ENCODE data around the gene PDE4B.
A peak's percentile ranks its signal among the peaks of the same experiment; 100 is the strongest.

PDE4B gene

GRCh38 chr1:65889441-65889840 lies 96.7 kb downstream of the PDE4B start:
- Histone ChIP-seq H3K4me1 (ENCODE audit: control insufficient read depth, insufficient read depth, low read length) (peaks cover 30% of the 10 kb centered on the region), H3K9ac (ENCODE audit: low read depth, low read length) (no peak overlapping the region), H3K27me3 (ENCODE audit: control insufficient read depth, insufficient read depth, low read length) (no peaks in the 10 kb centered on the region), H3K36me3 (ENCODE audit: insufficient read depth, low read length) (no peaks in the 10 kb centered on the region), H3K4me2 (ENCODE audit: low read length) (peak overlapping the region; percentile 25), H3K4me3 (ENCODE audit: low read length) (no peak overlapping the region), H3K9me3 (replicated peaks; ENCODE audit: low read length) (peaks cover 3% of the 10 kb centered on the region)

- peaks cover 30% of the 10 kb centered on the region for H3K4me1 ChIP-seq (ENCODE audit: control insufficient read depth, insufficient read depth, low read length)
- peaks cover 3% of the 10 kb centered on the region for H3K9me3 ChIP-seq (replicated peaks; ENCODE audit: low read length)
- no peaks in the 10 kb centered on the region for H3K27me3 ChIP-seq (ENCODE audit: control insufficient read depth, insufficient read depth, low read length)
Measured at GRCh38 chr1:65890201-65890843, 97.6 kb downstream of the PDE4B start.

GRCh38 chr1:65894738-65895605 lies 102.3 kb downstream of the PDE4B start:
- Histone ChIP-seq H3K4me2 (ENCODE audit: low read length) (no peak overlapping the region), H3K27me3 (ENCODE audit: control insufficient read depth, insufficient read depth, low read length) (no peaks in the 10 kb centered on the region), H3K4me1 (ENCODE audit: control insufficient read depth, insufficient read depth, low read length) (peaks cover 30% of the 10 kb centered on the region), H3K9ac (ENCODE audit: low read depth, low read length) (no peak overlapping the region), H3K9me3 (replicated peaks; ENCODE audit: low read length) (no peaks in the 10 kb centered on the region), H3K36me3 (ENCODE audit: insufficient read depth, low read length) (no peaks in the 10 kb centered on the region), H3K4me3 (ENCODE audit: low read length) (no peak overlapping the region)

More at GRCh38 chr1:65890201-65890843, 97.6 kb downstream of the PDE4B start:
- no peak overlapping the region for H3K9ac ChIP-seq (ENCODE audit: low read depth, low read length)
- H3K4me2 ChIP-seq (ENCODE audit: low read length) = peak overlapping the region; percentile 48
- no peaks in the 10 kb centered on the region for H3K36me3 ChIP-seq (ENCODE audit: insufficient read depth, low read length)
- no peak overlapping the region for H3K4me3 ChIP-seq (ENCODE audit: low read length)

DNA sequence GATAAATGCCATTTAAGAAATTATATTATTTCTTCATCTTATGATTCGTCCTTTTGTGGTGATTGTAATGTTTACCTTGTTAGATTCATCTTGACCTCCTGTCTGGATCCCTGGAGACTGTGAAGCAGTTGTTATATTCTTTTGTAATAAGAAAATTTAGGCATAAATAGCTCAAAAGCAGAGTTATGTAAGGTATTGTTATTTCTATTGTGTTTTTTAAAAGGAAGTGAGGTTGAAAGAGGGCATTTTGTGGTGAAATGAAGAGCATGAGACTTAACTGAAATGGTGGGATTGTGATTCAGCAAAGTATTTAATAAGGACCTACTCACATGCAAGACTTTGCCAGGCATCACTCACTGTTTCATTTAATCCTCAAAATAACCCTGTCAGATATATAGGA lies 104.0 kb downstream of the PDE4B start:
- Histone ChIP-seq H3K4me1 (ENCODE audit: control insufficient read depth, insufficient read depth, low read length) (peaks cover 20% of the 10 kb centered on the region), H3K4me3 (ENCODE audit: low read length) (no peak overlapping the region), H3K36me3 (ENCODE audit: insufficient read depth, low read length) (no peaks in the 10 kb centered on the region), H3K27me3 (ENCODE audit: control insufficient read depth, insufficient read depth, low read length) (no peaks in the 10 kb centered on the region), H3K9me3 (replicated peaks; ENCODE audit: low read length) (no peaks in the 10 kb centered on the region), H3K4me2 (ENCODE audit: low read length) (no peak overlapping the region), H3K9ac (ENCODE audit: low read depth, low read length) (no peak overlapping the region)

GRCh38 chr1:65897485-65897884 lies 104.8 kb downstream of the PDE4B start:
- Histone ChIP-seq H3K4me1 (ENCODE audit: control insufficient read depth, insufficient read depth, low read length) (peaks cover 14% of the 10 kb centered on the region), H3K36me3 (ENCODE audit: insufficient read depth, low read length) (no peaks in the 10 kb centered on the region), H3K4me2 (ENCODE audit: low read length) (no peak overlapping the region), H3K9me3 (replicated peaks; ENCODE audit: low read length) (no peaks in the 10 kb centered on the region), H3K9ac (ENCODE audit: low read depth, low read length) (no peak overlapping the region), H3K27me3 (ENCODE audit: control insufficient read depth, insufficient read depth, low read length) (no peaks in the 10 kb centered on the region), H3K4me3 (ENCODE audit: low read length) (no peak overlapping the region)

- Histone ChIP-seq H3K9me3 (replicated peaks; ENCODE audit: low read length) (no peaks in the 10 kb centered on the region), H3K4me3 (ENCODE audit: low read length) (no peak overlapping the region), H3K27me3 (ENCODE audit: control insufficient read depth, insufficient read depth, low read length) (no peaks in the 10 kb centered on the region), H3K4me1 (ENCODE audit: control insufficient read depth, insufficient read depth, low read length) (no peaks in the 10 kb centered on the region), H3K36me3 (ENCODE audit: insufficient read depth, low read length) (no peaks in the 10 kb centered on the region), H3K9ac (ENCODE audit: low read depth, low read length) (no peak overlapping the region), H3K4me2 (ENCODE audit: low read length) (no peak overlapping the region)
Measured at GRCh38 chr1:65904681-65905083, 112.0 kb downstream of the PDE4B start.

DNA sequence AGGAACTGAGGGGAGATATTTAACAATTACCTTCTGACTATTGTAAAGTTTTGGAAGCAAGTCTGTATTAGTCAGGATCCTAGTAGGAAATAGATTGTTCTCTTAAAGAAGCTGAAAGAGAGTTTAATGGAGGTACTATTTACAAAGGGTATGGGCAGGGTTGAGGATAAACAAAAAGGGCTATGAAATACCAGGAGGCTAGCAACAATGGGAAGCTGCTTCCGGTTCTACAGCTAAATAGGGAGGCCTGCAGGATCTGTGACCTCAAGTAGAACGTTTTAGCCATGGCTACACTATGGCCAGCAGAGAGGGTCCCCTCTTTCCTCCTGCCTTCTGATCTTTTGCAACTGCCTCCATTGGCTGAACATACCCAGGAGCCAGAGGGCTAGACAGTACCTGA lies 117.7 kb downstream of the PDE4B start:
- H3K4me1 ChIP-seq (ENCODE audit: control insufficient read depth, insufficient read depth, low read length) = no peaks in the 10 kb centered on the region
- no peak overlapping the region for H3K9ac ChIP-seq (ENCODE audit: low read depth, low read length)

DNA sequence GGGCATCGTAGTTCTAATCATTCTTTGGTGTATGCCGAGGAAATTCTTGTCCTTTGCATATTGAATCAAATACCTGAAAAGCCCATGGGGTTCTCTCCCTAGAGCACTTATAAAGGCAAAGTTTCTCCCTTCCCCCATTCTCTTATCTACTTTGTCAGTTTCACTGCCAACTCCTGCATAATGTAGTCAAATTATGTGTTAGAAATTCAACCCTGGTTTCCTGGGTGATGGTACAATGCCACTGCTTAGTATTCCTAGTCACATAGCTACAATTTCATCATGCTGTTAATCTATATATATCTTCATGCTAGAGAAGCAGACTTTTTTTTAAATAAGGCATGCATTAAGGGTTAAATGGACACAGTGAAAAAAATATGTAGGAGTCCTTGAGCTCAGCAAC lies 119.0 kb downstream of the PDE4B start:
- Histone ChIP-seq H3K27me3 (ENCODE audit: control insufficient read depth, insufficient read depth, low read length) (no peaks in the 10 kb centered on the region), H3K36me3 (ENCODE audit: insufficient read depth, low read length) (no peaks in the 10 kb centered on the region), H3K9ac (ENCODE audit: low read depth, low read length) (no peak overlapping the region), H3K4me2 (ENCODE audit: low read length) (no peak overlapping the region), H3K4me3 (ENCODE audit: low read length) (no peak overlapping the region), H3K4me1 (ENCODE audit: control insufficient read depth, insufficient read depth, low read length) (no peaks in the 10 kb centered on the region), H3K9me3 (replicated peaks; ENCODE audit: low read length) (no peaks in the 10 kb centered on the region)

More for the DNA sequence above, 117.7 kb downstream of the PDE4B start:
- Histone ChIP-seq H3K4me3 (ENCODE audit: low read length) (no peak overlapping the region), H3K27me3 (ENCODE audit: control insufficient read depth, insufficient read depth, low read length) (no peaks in the 10 kb centered on the region), H3K36me3 (ENCODE audit: insufficient read depth, low read length) (no peaks in the 10 kb centered on the region), H3K4me2 (ENCODE audit: low read length) (no peak overlapping the region), H3K9me3 (replicated peaks; ENCODE audit: low read length) (no peaks in the 10 kb centered on the region)

GRCh38 chr1:65918564-65918963 lies 125.9 kb downstream of the PDE4B start:
- Histone ChIP-seq H3K9ac (ENCODE audit: low read depth, low read length) (no peak overlapping the region), H3K4me1 (ENCODE audit: control insufficient read depth, insufficient read depth, low read length) (no peaks in the 10 kb centered on the region), H3K27me3 (ENCODE audit: control insufficient read depth, insufficient read depth, low read length) (no peaks in the 10 kb centered on the region), H3K4me2 (ENCODE audit: low read length) (no peak overlapping the region), H3K9me3 (replicated peaks; ENCODE audit: low read length) (no peaks in the 10 kb centered on the region), H3K36me3 (ENCODE audit: insufficient read depth, low read length) (no peaks in the 10 kb centered on the region), H3K4me3 (ENCODE audit: low read length) (no peak overlapping the region)

- Histone ChIP-seq H3K36me3 (ENCODE audit: insufficient read depth, low read length) (no peaks in the 10 kb centered on the region), H3K27me3 (ENCODE audit: control insufficient read depth, insufficient read depth, low read length) (no peaks in the 10 kb centered on the region), H3K9ac (ENCODE audit: low read depth, low read length) (no peak overlapping the region), H3K9me3 (replicated peaks; ENCODE audit: low read length) (no peaks in the 10 kb centered on the region), H3K4me2 (ENCODE audit: low read length) (no peak overlapping the region), H3K4me3 (ENCODE audit: low read length) (no peak overlapping the region), H3K4me1 (ENCODE audit: control insufficient read depth, insufficient read depth, low read length) (peaks cover 3% of the 10 kb centered on the region)
Measured at GRCh38 chr1:65921446-65921845, 128.8 kb downstream of the PDE4B start.

- H3K4me2 ChIP-seq (ENCODE audit: low read length) = no peak overlapping the region
- H3K9ac ChIP-seq (ENCODE audit: low read depth, low read length) = no peak overlapping the region
- no peaks in the 10 kb centered on the region for H3K9me3 ChIP-seq (replicated peaks; ENCODE audit: low read length)
- H3K36me3 ChIP-seq (ENCODE audit: insufficient read depth, low read length) = no peaks in the 10 kb centered on the region
- no peaks in the 10 kb centered on the region for H3K27me3 ChIP-seq (ENCODE audit: control insufficient read depth, insufficient read depth, low read length)
- H3K4me1 ChIP-seq (ENCODE audit: control insufficient read depth, insufficient read depth, low read length) = peaks cover 3% of the 10 kb centered on the region
- no peak overlapping the region for H3K4me3 ChIP-seq (ENCODE audit: low read length)
Measured at GRCh38 chr1:65924471-65924870, 131.8 kb downstream of the PDE4B start.

GRCh38 chr1:65938506-65938905 lies 145.8 kb downstream of the PDE4B start:
- H3K9ac ChIP-seq (ENCODE audit: low read depth, low read length) = no peak overlapping the region

More at GRCh38 chr1:65938506-65938905, 145.8 kb downstream of the PDE4B start:
- H3K27me3 ChIP-seq (ENCODE audit: control insufficient read depth, insufficient read depth, low read length) = no peaks in the 10 kb centered on the region
- no peak overlapping the region for H3K4me2 ChIP-seq (ENCODE audit: low read length)
- no peaks in the 10 kb centered on the region for H3K4me1 ChIP-seq (ENCODE audit: control insufficient read depth, insufficient read depth, low read length)
- no peak overlapping the region for H3K4me3 ChIP-seq (ENCODE audit: low read length)
- H3K36me3 ChIP-seq (ENCODE audit: insufficient read depth, low read length) = no peaks in the 10 kb centered on the region
- H3K9me3 ChIP-seq (replicated peaks; ENCODE audit: low read length) = no peaks in the 10 kb centered on the region
